Keratinocyte (primary cell): ENCODE data around the gene CCDC137. TPM values are rescaled to one million over a fixed set of nuclear protein-coding genes. Genes with fewer than 3 reads are reported as not detected.

ENCODE experiments used
- DNase-seq: peaks from one replicate; pipeline ENCODE4 v3.0.0-alpha.2; 2011; ENCODE audit warnings: low read depth, missing footprints, low spot score
- FAIRE-seq: peaks from 2 replicates; lab custom pipeline; 2011; peaks lifted over from hg19 to GRCh38; lab: Jason Lieb, UNC
- H2AFZ ChIP-seq: 2 replicates; pipeline ENCODE4 v1.6.0; 2012; ENCODE audit warnings: low read length, control low read depth, inconsistent platforms; ENCODE audit not compliant: control insufficient read depth
- H3K27ac ChIP-seq: 2 replicates; pipeline ENCODE4 v1.5.1; 2011; ENCODE audit warnings: low read length; ENCODE audit not compliant: control insufficient read depth, insufficient read depth
- H3K27me3 ChIP-seq: 3 replicates; pipeline ENCODE4 v1.6.0; 2011; ENCODE audit warnings: low read length; ENCODE audit not compliant: control insufficient read depth, insufficient read depth; ENCODE audit errors: extremely low read depth
- H3K36me3 ChIP-seq, 2 experiments: 2 replicates in 1 of 2; 3 replicates in 1 of 2; pipeline ENCODE4 v1.5.1; 2011; ENCODE audit warnings: low read length in 2 of 2, mild to moderate bottlenecking in 1 of 2; ENCODE audit not compliant: control insufficient read depth in 2 of 2, insufficient read depth in 2 of 2; ENCODE audit errors: extremely low read depth in 1 of 2
- H3K4me1 ChIP-seq: 3 replicates; pipeline ENCODE4 v1.5.1; 2011; ENCODE audit warnings: low read length; ENCODE audit not compliant: control insufficient read depth, insufficient read depth; ENCODE audit errors: extremely low read depth
- H3K4me2 ChIP-seq: 3 replicates; pipeline ENCODE4 v1.6.0; 2011; ENCODE audit warnings: low read depth, low read length; ENCODE audit not compliant: control insufficient read depth, insufficient read depth; ENCODE audit errors: extremely low read depth
- H3K4me3 ChIP-seq, 3 experiments: fragments of 200-600 bp in 1 of 3; sonication (generic) in 1 of 3; 2 replicates in 2 of 3; 3 replicates in 1 of 3; pipeline ENCODE4 v1.5.1; 2011 to 2016; ENCODE audit warnings: low read length in 3 of 3, mild to moderate bottlenecking in 3 of 3, control low read depth in 2 of 3, inconsistent platforms in 1 of 3, low read depth in 1 of 3, mixed read lengths in 1 of 3, mixed run types in 1 of 3, moderate library complexity in 1 of 3; ENCODE audit not compliant: control insufficient read depth in 2 of 3, insufficient read depth in 2 of 3; ENCODE audit errors: extremely low read depth in 1 of 3
- H3K79me2 ChIP-seq: 2 replicates; pipeline ENCODE4 v1.6.0; 2012; ENCODE audit warnings: low read length; ENCODE audit not compliant: control insufficient read depth, insufficient read depth
- H3K9ac ChIP-seq: 3 replicates; pipeline ENCODE4 v1.6.0; 2011; ENCODE audit warnings: low read length; ENCODE audit not compliant: control insufficient read depth, insufficient read depth; ENCODE audit errors: extremely low read depth
- H3K9me1 ChIP-seq: 3 replicates; pipeline ENCODE4 v1.6.0; 2011; ENCODE audit warnings: low read length; ENCODE audit not compliant: control insufficient read depth, insufficient read depth; ENCODE audit errors: extremely low read depth
- H3K9me3 ChIP-seq: 2 replicates; pipeline ENCODE4 v1.5.1; 2012; ENCODE audit warnings: low read depth, low read length; ENCODE audit not compliant: control insufficient read depth
- H4K20me1 ChIP-seq: 3 replicates; pipeline ENCODE4 v1.6.0; 2011; ENCODE audit warnings: low read length; ENCODE audit not compliant: control insufficient read depth, insufficient read depth; ENCODE audit errors: extremely low read depth
- EZH2 ChIP-seq: IDR thresholded peaks from one replicate; pipeline ENCODE4 v1.6.1; 2012; ENCODE audit warnings: inconsistent platforms, mild to moderate bottlenecking, low read length, moderate library complexity
- dilution Hi-C: fragments of 300-500 bp; cut with MboI; formaldehyde crosslinking; loops from one replicate; pipeline ENCODE4 v1.7.0; 2020; ENCODE audit warnings: low sequenced_read_pairs; ENCODE audit not compliant: extremely low pct_ligation_motif_present
- polyA plus RNA-seq, 5 experiments: library from polyadenylated mRNA; depleted of rRNA in 3 of 5; stranded (reverse) in 3 of 5; stranded (forward) in 1 of 5; unstranded in 1 of 5; fragments of >200 nt; gene quantifications; 1 replicate in 1 of 5; 2 replicates in 3 of 5; 3 replicates in 1 of 5; pipeline versions ENCODE4 v1.2.1 to v1.2.3, GENCODE V29; 2011 to 2012; ENCODE audit warnings: missing spikeins in 2 of 5, low read depth in 1 of 5, low replicate concordance in 1 of 5
- TF ChIP-seq, protein P1 (sequence below), 3 experiments: IDR thresholded peaks in 1 of 3; conservative IDR thresholded peaks in 1 of 3; optimal IDR thresholded peaks in 1 of 3; 2 replicates in 2 of 3; 3 replicates in 1 of 3; pipeline versions ENCODE3 to v1.5.1; 2011; ENCODE audit warnings: low read length in 3 of 3, mild to moderate bottlenecking in 3 of 3, moderate library complexity in 2 of 3, control low read depth in 1 of 3, inconsistent platforms in 1 of 3; ENCODE audit not compliant: insufficient read depth in 2 of 3; ENCODE audit errors: extremely low read depth in 1 of 3

The CCDC137 gene
- polyA plus RNA-seq, 1 donor (not counting 4 experiments of a cell fraction or from before 2014, with no cell fraction given): 15.4 TPM

DNA sequence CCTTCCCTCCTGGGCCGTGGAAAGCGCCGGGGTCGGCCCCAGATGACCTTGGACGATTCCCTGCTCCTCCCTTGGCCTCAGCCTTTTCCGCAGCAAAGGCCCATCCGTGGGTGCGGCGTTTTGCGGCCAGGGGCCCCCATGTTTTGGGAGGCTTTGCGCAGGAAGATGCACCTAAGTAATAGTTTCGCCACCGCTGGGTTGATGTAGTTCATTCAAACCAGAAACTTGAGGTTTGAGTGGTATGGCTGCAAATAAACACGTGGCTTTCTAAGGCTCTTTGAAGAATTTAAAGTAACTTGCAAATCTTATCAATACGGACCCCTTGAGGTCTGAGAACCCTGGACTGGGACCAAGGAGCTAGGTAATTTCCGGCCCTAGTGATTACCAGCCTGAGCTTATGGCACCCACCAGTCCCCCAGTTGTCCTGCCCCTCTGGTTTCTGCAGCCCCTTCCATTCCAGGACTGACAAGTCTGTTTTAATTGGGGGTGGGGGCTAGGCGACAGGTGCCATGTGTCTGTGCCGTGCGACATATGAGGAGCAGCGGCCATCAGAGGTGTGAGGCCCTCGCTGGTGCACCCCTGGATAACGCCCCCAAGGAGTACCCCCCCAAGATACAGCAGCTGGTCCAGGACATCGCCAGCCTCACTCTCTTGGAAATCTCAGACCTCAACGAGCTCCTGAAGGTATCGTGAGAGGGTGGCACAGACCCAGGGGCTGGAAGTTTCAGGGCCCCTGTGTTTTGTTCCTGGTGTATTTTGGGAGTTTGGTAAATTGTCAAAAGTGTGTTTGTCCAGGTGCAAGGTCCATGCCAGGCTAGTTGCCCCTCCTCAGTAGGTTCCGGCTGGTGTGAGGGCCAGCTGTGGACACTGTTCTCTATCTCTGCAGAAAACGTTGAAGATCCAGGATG lies 37.5 kb downstream of the CCDC137 start:
- H3K4me3 ChIP-seq: peak overlapping the region; percentile 67 to 93 (median 88)
- DNase-seq (no peak), FAIRE-seq (no peak)
- no peaks in the 10 kb centered on the region for H3K9me3 ChIP-seq
- H3K4me2 ChIP-seq: peak overlapping the region; percentile 95
- H3K79me2 ChIP-seq: peaks cover 60% of the 10 kb centered on the region
- peaks cover 19% of the 10 kb centered on the region for H3K4me1 ChIP-seq
- no peaks in the 10 kb centered on the region for H3K9me1 ChIP-seq
- no peak for TF ChIP-seq EZH2
- TF ChIP-seq, protein P1, sequence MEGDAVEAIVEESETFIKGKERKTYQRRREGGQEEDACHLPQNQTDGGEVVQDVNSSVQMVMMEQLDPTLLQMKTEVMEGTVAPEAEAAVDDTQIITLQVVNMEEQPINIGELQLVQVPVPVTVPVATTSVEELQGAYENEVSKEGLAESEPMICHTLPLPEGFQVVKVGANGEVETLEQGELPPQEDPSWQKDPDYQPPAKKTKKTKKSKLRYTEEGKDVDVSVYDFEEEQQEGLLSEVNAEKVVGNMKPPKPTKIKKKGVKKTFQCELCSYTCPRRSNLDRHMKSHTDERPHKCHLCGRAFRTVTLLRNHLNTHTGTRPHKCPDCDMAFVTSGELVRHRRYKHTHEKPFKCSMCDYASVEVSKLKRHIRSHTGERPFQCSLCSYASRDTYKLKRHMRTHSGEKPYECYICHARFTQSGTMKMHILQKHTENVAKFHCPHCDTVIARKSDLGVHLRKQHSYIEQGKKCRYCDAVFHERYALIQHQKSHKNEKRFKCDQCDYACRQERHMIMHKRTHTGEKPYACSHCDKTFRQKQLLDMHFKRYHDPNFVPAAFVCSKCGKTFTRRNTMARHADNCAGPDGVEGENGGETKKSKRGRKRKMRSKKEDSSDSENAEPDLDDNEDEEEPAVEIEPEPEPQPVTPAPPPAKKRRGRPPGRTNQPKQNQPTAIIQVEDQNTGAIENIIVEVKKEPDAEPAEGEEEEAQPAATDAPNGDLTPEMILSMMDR (optimal IDR thresholded peaks at IDR 0.05 in 1 of 3, IDR thresholded peaks at IDR 0.05 in 1 of 3, conservative IDR thresholded peaks at IDR 0.05 in 1 of 3; ENCODE audit: extremely low read depth in 1 of 3, insufficient read depth in 2 of 3, low read length in 3 of 3): no peak
- no peak overlapping the region for H2AFZ ChIP-seq
- H3K27ac ChIP-seq: peak overlapping the region; percentile 91
- H3K36me3 ChIP-seq: peaks cover 33 to 54% of the 10 kb centered on the region in 2 experiments
- peak overlapping the region; percentile 97 for H3K9ac ChIP-seq
- no peaks in the 10 kb centered on the region for H3K27me3 ChIP-seq
- no peaks in the 10 kb centered on the region for H4K20me1 ChIP-seq
- dilution Hi-C loops: no loop called here

DNA sequence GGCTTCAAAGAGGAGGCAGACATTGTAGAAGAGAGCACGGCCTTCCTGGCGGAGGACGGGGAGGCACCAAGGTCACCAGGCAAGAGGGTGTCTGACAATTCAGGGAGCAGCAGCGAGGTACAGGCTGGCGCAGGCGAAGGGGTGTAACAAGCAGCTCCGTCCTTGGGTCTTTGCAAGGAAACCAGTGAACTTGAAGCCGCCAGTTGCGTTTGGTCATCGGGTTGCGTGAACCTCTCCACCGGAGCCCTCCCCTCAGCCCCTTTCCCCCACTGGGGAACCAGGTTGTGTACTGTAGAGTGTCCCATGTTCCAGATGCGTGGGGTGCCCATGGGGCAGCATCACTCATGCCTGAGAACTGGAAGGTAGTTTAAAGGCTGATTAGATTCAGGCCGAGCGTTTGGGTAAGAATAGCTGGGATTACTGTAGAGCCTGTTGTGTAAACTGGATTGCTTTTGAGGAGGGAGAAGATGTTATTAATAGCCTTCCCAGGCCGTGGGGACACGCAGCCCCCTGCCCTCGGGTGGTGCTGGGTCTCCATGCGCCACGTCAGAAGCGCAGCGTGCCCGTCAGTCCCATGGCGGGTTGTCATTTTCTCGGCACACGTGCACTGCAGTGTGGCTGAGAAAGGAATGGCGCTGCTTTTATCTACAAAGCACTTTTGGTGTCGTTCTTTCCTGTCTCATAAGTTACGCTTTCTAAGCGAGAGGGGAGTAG lies 39.1 kb downstream of the CCDC137 start:
- Histone ChIP-seq H3K4me1 (peaks cover 19% of the 10 kb centered on the region), H3K9me3 (no peaks in the 10 kb centered on the region), H3K4me3 (no peak overlapping the region), H3K9me1 (no peaks in the 10 kb centered on the region), H3K79me2 (peaks cover 53% of the 10 kb centered on the region), H2AFZ (no peak overlapping the region), H3K9ac (no peak overlapping the region), H3K4me2 (no peak overlapping the region), H3K27me3 (no peaks in the 10 kb centered on the region), H3K27ac (no peak overlapping the region), H4K20me1 (no peaks in the 10 kb centered on the region), H3K36me3 (peaks cover 30 to 50% of the 10 kb centered on the region in 2 experiments)
- DNase-seq (no peak), FAIRE-seq (no peak)
- dilution Hi-C loops: no loop called here
- no peak for TF ChIP-seq EZH2
- TF ChIP-seq, protein P1 (optimal IDR thresholded peaks at IDR 0.05 in 1 of 3, IDR thresholded peaks at IDR 0.05 in 1 of 3, conservative IDR thresholded peaks at IDR 0.05 in 1 of 3; ENCODE audit: extremely low read depth in 1 of 3, insufficient read depth in 2 of 3, low read length in 3 of 3): no peak
